Caki2 (cell line): Measurements from ENCODE around the gene TUBA1C. TPM values are rescaled to one million over a fixed set of nuclear protein-coding genes. Genes with fewer than 3 reads are reported as not detected.
A peak's percentile ranks its signal among the peaks of the same experiment; 100 is the strongest.
"Not testable (repeated sequence)": the region's sequence is repeated elsewhere in the genome, so short reads cannot be mapped to it uniquely, and the experiment has no call there.

Experiments
- DNase-seq: peaks from one replicate; pipeline ENCODE4 v3.0.0-alpha.2; 2015; ENCODE audit warnings: low read depth
- in situ Hi-C: cut with HindIII; loops from 2 replicates; pipeline ENCODE4 v1.10.0; 2016; ENCODE audit warnings: low sequenced_read_pairs, low pct_unique_long_range_greater_than_20kb, mixed read lengths
- total RNA-seq: library from RNA; depleted of rRNA; stranded (reverse); fragments of >200 nt; shearing (Covaris generic); gene quantifications from 2 replicates; pipeline ENCODE4 v1.2.3, GENCODE V29; 2014; ENCODE audit warnings: low replicate concordance

Gene TUBA1C
- total RNA-seq, 1 experiment from 2014 or later, result 799 TPM

- in situ Hi-C loops, result no loop called here
- DNase-seq, result no peak
These were observed 20.7 kb upstream of the TUBA1C start for GRCh38 chr12:49244176-49244575.

- DNase-seq, result no peak
- in situ Hi-C loops, result no loop called here
These were observed 13.5 kb upstream of the TUBA1C start for GRCh38 chr12:49251357-49251756.

GRCh38 chr12:49253033-49253623, 11.8 kb upstream of the TUBA1C start:
- in situ Hi-C loops, result no loop called here
- DNase-seq, result peak; percentile 73

GRCh38 chr12:49255456-49255855, 9.4 kb upstream of the TUBA1C start:
- DNase-seq, in situ Hi-C loops: not testable (repeated sequence)

GRCh38 chr12:49255857-49256637, 8.8 kb upstream of the TUBA1C start:
- in situ Hi-C loops, result no loop called here
- DNase-seq, result no peak

GRCh38 chr12:49257508-49258184, 7.2 kb upstream of the TUBA1C start:
- DNase-seq, in situ Hi-C loops: not testable (repeated sequence)

- in situ Hi-C loops, result no loop called here
- no peak for DNase-seq
These were observed 5.4 kb upstream of the TUBA1C start for GRCh38 chr12:49259452-49259851.

GRCh38 chr12:49260166-49260565, 4.7 kb upstream of the TUBA1C start:
- peak; percentile 71 for DNase-seq
- in situ Hi-C loops, result no loop called here

- DNase-seq, result no peak
- in situ Hi-C loops, result no loop called here
These were observed 4.1 kb upstream of the TUBA1C start for GRCh38 chr12:49260571-49261363.

- in situ Hi-C loops, result no loop called here
- no peak for DNase-seq
These were observed 3.2 kb upstream of the TUBA1C start for GRCh38 chr12:49261721-49262120.

GRCh38 chr12:49263400-49263763, 1.5 kb upstream of the TUBA1C start:
- in situ Hi-C loops, result no loop called here
- no peak for DNase-seq

GRCh38 chr12:49264466-49264872, 413 bp upstream of the TUBA1C start:
- in situ Hi-C loops, result no loop called here
- DNase-seq, result no peak

GRCh38 chr12:49269191-49269590, 4.3 kb downstream of the TUBA1C start:
- in situ Hi-C loops, result not testable (repeated sequence)
- DNase-seq, result peak; percentile 75

- in situ Hi-C loops, result no loop called here
- no peak for DNase-seq
These were observed 8.2 kb downstream of the TUBA1C start for GRCh38 chr12:49272790-49273725.

GRCh38 chr12:49273726-49274395, 9.0 kb downstream of the TUBA1C start:
- in situ Hi-C loops, result no loop called here
- no peak for DNase-seq

- in situ Hi-C loops, result no loop called here
- DNase-seq, result no peak
These were observed 9.7 kb downstream of the TUBA1C start for GRCh38 chr12:49274396-49275069.
